NCI-H146 treated with DMSO at 0.1 percent for 48 hours (cell line): ENCODE measurements around the gene POM121L2.
"Not testable (repeated sequence)": the region's sequence is repeated elsewhere in the genome, so short reads cannot be mapped to it uniquely, and the experiment has no call there.

Source experiments
- DNase-seq: peaks from one replicate; lab custom pipeline; 2025; ENCODE audit not compliant: unreplicated experiment; lab: John Stamatoyannopoulos, UW

Gene POM121L2

DNA sequence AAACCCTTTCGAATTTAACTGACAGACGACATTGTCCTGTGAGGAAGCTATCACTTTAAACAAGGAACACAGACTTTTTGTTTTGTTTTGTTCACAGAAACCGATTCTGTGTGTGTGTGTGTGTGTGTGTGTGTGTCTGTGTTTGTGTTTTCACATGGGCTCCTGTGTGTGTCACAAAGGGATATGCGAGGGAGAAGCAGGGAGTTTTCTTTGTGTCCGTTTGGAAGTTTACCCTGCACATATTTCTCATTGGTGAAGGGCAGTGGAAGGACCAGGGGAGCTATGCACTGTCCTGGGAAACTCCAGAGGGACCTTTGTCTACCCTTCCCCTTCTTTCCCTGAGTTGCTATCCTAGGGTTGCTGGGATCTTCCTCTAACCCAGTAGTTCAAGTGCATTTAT lies 17.7 kb downstream of the POM121L2 start:
- DNase-seq, result no peak

DNA sequence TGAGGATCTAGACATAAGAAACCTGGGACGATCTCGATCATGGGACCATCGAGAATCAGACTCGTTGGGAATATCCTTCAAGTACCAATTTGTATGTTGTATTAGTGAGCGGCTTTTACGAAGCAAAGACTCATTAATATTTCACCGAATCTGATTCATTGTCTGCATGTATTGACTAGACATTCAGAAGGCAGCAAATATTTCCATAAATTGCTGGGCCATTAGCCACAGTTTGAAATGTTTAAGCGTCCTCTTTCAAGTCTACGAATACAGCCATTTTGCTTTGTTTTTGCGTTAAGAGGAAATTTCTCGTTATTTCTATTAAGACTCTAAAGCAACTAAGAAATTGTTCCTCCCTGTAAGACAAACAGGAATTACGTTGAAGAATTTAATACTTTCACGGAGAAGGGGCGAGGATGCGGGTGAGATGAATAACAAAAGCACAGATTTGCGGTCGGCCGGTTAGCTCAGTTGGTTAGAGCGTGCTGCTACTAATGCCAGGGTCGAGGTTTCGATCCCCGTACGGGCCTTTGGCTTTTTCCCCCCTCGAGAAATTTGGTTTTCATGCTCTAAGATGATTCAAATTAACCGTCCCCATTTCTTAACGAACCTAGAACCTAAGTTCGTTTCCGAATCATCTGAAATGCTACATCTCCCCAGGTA lies 18.5 kb downstream of the POM121L2 start:
- peak; percentile 21 for DNase-seq

- DNase-seq, result no peak
Observed at GRCh38 chr6:27290850-27291208, 21.2 kb downstream of the POM121L2 start.

DNA sequence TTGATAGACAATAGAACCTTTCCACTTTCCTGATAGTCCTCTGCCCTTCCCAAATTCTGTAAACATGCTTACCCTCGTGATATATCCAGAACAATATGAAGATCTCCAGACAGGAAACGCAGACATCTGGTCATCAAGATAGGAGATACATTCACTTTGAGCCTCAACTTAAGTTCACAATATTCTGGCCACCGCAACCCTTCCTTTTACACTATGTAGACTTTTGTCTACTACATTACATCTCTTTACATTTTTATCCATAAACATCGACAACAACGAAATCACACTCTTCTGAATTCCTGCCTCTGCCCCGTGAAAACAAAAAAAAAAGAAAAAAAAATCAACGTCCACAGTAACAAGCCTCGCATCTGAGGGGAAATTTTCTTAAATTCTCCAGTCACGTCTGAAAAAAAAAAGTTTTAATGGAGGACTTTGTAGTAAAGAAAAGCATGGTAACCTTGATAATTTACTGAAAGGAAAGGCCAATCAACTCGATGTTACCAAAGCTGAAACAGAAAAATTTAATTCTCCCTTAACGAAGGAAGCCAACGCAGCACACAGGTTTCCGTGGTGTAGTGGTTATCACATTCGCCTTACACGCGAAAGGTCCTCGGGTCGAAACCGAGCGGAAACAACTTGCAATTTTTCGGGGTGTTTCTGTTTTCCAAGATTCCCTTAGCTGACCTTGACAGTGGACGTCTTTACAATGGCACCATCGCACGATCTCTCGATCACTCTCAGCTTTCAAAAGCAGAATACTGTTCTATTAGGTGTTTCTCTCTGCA lies 21.8 kb downstream of the POM121L2 start:
- DNase-seq, result peak; percentile 6

DNA sequence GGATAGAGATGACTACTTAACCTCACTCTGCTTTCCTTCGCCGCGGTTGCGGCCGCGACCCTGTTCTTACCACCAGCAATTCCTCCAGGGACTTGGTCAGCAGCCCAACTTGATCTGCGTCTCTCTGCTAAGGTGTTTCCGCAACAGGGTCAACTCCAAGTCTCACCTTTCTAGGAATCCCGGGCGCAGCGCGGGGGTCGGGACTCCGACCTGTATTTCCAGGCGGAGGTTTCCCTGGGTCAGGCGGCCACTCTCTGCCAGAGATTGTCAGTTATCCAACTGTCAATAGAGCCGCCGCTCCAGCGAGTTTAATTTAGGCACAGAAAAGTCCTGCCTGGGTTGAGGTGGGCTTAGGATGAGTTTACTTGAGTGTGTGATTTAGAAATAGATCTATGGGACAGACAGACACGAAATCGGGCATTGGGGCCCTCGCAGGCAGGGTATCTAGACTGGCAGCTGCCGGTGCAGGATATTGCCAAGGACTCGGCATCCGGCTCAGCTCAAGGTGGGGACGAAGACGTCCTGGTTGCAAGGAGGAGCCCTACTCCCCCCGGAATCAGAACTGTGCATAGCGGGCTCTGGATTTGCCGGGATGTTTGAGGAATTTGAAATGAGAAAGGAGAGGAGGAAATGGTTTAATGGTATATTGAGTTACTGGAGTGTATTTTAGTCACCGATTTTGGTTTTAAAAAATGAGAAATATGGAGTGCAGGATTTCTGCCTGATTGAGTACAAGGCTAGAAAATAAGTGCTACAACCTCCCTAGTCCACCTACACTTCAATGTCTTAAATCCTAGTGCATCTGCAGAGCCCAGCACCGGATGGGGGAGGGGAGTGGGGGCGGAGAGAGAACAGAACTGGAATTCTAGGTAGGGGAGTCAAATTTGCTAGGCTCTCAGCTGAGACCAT lies 23.7 kb downstream of the POM121L2 start:
- DNase-seq, result no peak

GRCh38 chr6:27287751-27288135 lies 24.3 kb downstream of the POM121L2 start:
- no peak for DNase-seq

DNA sequence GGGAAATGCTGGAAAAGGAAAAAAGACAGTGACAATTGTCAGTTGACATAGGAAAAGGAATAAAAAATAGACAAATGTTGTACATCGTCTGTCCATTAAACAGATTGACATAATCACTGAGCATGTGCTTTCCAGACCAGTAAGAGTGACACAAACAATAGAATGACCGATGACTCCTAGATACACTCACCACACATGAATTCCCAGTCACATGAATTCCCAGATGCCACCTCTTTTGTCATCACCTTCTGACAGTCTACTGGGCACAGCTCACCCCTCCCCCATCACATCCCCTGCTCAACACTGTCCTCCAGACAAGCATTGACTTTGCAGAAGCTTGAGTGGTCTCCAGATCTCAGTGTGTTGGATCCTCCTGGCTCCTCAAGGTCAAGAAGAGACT lies 25.9 kb downstream of the POM121L2 start:
- DNase-seq, result no peak

DNA sequence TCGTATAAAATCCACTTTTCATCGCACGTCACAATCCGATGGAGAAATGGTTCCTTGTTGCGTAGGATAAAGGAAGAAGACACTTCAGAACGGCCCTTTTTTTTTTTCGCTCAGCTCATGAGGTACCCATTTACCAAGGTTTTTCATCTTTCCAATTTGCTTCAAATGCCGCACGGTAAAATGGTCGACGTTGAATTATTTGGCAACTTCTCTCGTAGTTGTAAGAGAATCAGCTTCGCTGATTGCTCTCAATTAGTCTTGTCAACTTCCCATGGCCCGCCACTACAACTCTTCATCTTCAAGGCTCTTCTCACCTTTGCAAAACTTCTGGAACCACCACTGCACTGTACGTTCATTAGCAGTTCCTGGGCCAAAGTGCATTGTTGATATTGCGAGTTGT lies 28.8 kb downstream of the POM121L2 start:
- no peak for DNase-seq

DNA sequence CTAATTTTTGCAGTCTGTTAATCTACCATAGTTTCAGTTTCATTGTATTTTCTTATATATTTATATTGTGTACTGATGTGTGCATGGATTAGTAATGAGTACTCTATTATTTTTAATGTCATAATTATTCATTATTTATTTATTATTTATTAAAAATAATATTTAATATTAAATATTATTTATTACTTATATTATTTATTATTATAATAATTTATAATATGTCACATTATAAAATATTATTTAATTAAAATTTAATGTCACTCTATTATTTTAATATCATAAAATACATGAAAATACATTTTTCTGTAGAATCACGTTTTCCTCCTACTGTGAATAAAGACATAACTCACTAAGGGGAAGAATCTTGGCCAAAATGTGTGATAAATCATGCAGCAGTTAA lies 30.5 kb downstream of the POM121L2 start:
- DNase-seq, result no peak

- DNase-seq, result no peak
Observed at GRCh38 chr6:27281105-27281539, 31.0 kb downstream of the POM121L2 start.

DNA sequence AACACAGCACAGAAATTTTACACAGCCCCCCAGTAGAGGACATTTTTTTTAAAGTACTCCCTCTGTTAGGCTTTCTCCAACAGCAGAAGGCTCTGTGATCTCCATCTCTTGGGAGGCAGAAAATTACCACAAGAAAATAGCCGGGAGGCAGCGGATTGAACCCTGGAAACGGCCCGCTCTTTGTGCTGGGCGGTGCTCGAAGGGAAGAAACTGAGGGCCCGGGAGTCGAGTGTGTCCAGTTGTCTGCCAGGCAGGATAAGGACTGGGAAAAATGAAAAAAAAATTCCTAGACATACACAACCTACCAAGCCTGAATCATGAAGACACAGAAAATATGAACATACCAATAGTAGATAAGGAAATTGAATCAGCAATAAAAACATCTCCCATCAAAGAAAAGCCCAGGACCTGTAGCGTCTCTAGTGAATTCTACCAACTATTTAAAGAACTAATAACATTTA lies 31.5 kb downstream of the POM121L2 start:
- DNase-seq, result no peak

DNA sequence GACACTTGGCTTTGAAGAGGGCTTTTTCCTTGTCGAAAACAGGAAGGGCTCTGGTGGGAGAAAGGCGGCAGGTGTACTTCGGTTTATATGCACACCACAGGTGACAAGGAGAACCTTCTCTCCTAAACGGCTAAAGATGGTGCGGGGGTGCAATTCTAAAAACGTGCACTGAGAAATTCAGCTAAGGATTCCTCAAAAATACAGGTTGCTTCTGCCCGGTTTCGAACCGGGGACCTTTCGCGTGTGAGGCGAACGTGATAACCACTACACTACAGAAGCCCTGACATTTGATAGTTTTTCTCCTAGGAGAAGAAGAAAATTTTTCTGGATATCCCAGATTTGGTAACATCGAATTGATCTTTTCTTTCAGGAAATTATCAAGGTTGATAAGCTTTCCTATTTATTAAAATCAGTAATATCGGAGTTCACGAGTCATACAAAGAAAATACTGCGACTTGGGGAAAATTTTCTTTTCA lies 32.0 kb downstream of the POM121L2 start:
- peak; percentile 46 for DNase-seq

DNA sequence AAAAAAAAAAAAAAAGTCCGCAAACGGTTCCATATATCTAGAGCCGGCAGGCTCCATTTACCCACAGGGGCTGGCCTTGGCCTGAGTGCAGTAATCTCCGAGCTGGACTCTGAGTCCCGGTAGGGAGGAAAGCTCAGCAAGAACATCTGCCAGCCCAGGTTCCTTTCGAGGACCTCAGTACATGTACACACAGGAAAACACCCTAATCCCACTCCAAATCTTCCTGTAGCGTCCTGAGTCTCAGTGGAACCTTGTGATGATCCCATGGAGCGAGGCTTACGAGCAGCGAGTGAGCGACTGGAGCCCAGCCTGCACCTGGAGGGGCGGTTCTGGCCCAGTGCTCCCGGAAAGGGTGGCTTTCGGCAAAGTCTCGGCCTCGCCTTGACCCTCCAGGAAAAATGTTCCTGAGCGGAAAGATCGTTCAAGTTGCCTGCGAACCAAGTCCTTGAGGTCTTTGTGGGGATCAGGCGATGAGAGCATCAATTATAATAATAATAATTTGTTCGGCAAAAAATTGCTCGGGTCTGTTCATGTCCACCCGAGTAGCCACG lies 32.5 kb downstream of the POM121L2 start:
- no peak for DNase-seq

DNA sequence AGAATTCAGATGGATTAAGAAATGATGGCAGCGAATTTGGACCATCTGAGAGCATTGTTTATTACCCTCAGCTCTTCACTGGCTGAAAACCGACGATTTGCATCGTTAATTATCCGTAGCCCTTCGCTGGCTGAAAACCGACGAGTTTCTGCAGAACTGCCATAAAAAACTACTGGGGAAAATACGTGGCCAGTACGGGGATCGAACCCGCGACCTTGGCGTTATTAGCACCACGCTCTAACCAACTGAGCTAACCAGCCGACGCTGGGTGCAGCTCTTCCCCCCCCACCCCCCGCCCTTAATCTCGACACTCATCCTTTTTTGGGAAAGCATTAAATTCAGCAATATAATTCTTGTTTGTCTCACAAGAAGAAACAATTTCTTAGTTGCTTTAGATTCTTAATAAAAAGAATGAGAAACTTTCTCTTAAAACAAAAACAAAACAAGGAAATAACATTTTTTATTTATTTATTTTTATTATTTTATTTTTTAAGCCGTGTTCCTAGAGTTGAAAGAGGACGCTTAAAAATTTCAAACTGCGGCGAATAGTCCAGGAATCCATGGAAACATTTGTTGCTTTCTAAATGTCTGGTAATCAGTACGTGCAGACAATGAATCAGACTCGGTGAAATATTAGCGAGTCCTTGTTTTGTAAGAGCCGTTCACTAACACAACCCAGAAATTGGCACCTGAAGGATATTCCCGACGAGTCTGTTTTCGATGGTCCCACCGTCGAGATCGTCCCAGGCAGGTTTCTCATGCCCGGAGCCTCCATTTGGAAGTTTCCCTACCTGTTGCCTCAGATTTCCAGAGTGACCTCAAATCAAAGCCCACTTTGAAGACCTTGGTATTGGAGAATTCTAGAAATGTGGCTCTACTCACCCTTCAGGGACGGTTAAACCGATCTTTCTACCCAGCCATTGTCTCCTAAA lies 36.8 kb downstream of the POM121L2 start:
- DNase-seq, result no peak

- no peak for DNase-seq
Observed at GRCh38 chr6:27273783-27274182, 38.3 kb downstream of the POM121L2 start.

- DNase-seq, result no peak
Observed at GRCh38 chr6:27268803-27269202, 43.3 kb downstream of the POM121L2 start.

DNA sequence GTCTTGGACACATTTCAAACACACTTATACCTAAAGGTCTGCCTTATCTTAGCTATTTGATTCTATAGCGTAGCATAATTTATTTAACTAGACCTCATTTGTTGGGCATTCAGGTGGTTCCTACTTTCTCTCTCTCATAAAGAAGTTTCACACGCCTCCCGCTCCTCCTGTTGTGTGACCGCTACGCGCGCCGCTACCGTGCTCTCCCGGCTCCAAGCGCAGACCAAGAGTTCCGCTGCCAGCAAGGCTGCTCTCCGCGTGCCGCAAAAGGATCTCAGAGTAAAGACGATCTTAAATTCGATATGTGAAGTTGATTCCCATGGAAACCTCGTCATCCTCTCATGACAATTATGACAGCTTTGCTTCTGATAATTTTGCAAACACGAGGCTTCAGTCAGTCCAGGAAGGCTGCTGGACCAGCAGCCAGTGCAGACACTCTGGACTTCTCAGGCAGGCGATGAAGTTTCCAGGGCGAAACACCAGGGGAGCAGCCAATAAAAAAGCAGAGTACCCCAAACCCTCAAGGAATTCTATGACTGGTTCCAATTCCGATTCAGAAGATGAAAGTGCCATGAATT lies 44.1 kb downstream of the POM121L2 start:
- DNase-seq, result no peak

GRCh38 chr6:27267003-27267402 lies 45.1 kb downstream of the POM121L2 start:
- not testable (repeated sequence) for DNase-seq

DNA sequence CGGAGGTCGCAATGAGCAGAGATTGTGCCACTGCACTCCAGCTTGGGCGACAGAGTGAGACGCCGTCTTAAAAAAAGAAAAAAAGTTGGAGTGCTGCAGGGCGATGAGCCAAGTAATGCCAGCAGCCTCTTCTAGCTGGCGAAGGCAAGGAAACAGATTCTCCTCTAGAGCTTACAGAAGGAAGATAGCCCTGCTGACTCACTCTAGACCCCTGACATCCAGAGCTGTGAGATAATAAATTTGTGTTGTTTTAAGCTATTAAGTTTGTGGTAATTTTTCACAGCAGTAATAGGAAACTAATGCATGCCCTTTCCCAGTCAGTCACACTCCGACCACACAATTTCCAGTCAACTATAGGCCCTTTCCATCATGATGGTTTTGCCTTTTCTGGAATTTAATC lies 48.2 kb downstream of the POM121L2 start:
- no peak for DNase-seq
